Activated T-cell treated with anti-CD3 and anti-CD28 coated beads for 1 hour (primary cell): ENCODE data around the gene AKAIN1.

Experiments
- DNase-seq: peaks from one replicate; pipeline ENCODE4 v3.0.0-alpha.2; 2020; ENCODE audit warnings: low read depth

AKAIN1 gene

DNA sequence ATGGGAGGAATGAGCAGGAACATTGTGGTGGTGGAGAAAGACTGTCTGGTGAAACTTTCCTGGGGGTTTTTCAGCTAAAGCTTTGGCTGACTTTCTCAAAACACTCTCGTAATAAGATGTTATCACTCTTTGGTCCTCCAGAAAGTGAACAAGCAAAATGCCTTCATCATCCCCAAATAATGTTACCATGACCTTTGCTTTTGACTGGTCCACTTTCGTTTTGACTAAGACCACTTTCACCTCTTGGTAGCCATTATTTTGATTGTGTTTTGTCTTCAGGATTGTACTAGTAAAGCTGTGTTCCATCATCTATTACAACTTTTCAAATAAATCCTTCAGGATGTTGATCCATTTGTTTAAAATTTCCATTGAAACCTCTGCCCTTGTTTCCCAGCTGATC is 103.2 kb downstream of the AKAIN1 start:
- DNase-seq, result no peak
